ENCODE data around the gene CDK14.

DNA sequence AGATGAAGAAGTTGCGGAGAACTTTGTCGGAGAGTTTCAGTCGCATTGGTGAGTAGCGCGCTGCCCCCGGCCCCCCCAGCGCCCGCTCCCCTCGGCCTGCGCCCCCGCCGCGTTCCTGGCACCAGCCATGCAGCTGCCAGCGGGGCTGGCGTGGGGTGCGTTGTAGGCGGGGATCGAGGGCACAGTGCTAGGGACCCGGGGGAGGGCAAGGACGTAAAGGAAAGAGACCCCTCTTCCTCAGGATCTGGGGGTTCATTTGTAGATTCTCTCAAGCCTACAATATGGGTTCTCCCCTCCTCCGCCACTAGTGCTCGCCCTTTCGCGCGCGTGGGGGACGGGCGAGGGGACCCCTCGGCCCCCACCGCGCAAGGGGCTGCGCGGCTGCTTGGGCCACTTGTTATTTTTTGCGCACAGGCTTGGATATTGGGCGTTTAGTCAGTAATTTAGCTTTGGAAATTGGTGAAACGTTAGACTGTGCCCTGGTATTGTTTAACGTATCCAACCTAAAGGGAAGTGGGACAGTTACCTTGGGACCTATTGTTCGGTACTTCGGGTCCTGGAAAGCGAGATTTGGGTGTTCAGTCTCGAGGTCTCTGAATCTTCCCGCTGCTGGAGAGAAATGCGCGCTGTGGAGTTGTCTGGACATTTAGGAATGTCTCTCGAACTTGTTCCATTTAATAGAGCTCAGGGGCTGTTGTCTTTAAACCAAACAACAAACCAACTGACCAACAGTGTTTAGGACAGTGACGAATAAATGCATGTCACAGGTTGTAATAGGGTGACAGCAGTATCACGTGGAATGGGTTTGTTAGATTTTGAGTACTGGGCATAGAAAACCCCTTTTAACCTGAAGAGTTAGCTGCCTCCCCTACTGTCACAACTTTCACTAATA, 796 bp downstream of the CDK14 start:
- no peak for TF ChIP-seq EZH2 (IDR thresholded peaks at IDR 0.05; ENCODE audit: borderline replicate concordance, low read depth, low read length, severe bottlenecking)
- TF ChIP-seq, protein P1, sequence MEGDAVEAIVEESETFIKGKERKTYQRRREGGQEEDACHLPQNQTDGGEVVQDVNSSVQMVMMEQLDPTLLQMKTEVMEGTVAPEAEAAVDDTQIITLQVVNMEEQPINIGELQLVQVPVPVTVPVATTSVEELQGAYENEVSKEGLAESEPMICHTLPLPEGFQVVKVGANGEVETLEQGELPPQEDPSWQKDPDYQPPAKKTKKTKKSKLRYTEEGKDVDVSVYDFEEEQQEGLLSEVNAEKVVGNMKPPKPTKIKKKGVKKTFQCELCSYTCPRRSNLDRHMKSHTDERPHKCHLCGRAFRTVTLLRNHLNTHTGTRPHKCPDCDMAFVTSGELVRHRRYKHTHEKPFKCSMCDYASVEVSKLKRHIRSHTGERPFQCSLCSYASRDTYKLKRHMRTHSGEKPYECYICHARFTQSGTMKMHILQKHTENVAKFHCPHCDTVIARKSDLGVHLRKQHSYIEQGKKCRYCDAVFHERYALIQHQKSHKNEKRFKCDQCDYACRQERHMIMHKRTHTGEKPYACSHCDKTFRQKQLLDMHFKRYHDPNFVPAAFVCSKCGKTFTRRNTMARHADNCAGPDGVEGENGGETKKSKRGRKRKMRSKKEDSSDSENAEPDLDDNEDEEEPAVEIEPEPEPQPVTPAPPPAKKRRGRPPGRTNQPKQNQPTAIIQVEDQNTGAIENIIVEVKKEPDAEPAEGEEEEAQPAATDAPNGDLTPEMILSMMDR (IDR thresholded peaks at IDR 0.05; ENCODE audit: borderline replicate concordance, extremely low read depth, low read length, poor library complexity, severe bottlenecking), result no peak

All from DND-41 (cell line).